Testis (tissue), 3 donors: ENCODE data around the gene SPAG6. TPM values are rescaled to one million over a fixed set of nuclear protein-coding genes. Genes with fewer than 3 reads are reported as not detected.

Experiments
- DNase-seq: peaks from one replicate; pipeline ENCODE4 v3.0.0-alpha.2; 2019
- H3K27ac ChIP-seq, 2 donors: fragments of 200-600 bp; sonication (generic); one replicate each; pipeline ENCODE4 v1.5.1; 2019
- H3K27me3 ChIP-seq: fragments of 200-600 bp; sonication (generic); one replicate; pipeline ENCODE4 v1.5.1; 2019
- H3K36me3 ChIP-seq: fragments of 200-600 bp; sonication (generic); one replicate; pipeline ENCODE4 v1.5.1; 2017; ENCODE audit warnings: low read depth; ENCODE audit errors: missing control alignments
- H3K4me1 ChIP-seq: fragments of 200-600 bp; sonication (generic); one replicate; pipeline ENCODE4 v1.5.1; 2019
- H3K4me3 ChIP-seq, 2 donors: fragments of 200-600 bp; sonication (generic); one replicate each; pipeline ENCODE4 v1.5.1; 2017 to 2019
- H3K9me3 ChIP-seq: fragments of 200-600 bp; sonication (generic); one replicate; pipeline ENCODE4 v1.5.1; 2017
- CTCF ChIP-seq, 3 experiments: fragments of 450-650 bp in 2 of 3; fragments of 200-600 bp in 1 of 3; sonication (generic) in 1 of 3; IDR thresholded peaks; one replicate each; pipeline ENCODE4 v1.5.1; 2016 to 2019; ENCODE audit warnings: antibody characterized with exemption in 3 of 3, mild to moderate bottlenecking in 2 of 3, moderate library complexity in 1 of 3
- POLR2A ChIP-seq: fragments of 450-650 bp; IDR thresholded peaks from one replicate; pipeline ENCODE4 v1.6.1; 2017; ENCODE audit warnings: antibody characterized with exemption, mild to moderate bottlenecking, moderate library complexity
- WGBS, 2 donors: methylation state at CpG; one replicate each; pipeline ENCODE4 v1.1.5; 2018; 5-methylcytosine and 5-hydroxymethylcytosine counted together
- intact Hi-C: fragments of 100-400 bp; cut with DNase I; formaldehyde crosslinking; loops from one replicate; pipeline ENCODE4 v1.15.1; 2023; ENCODE audit warnings: low total_unique reads
- polyA plus RNA-seq: library from polyadenylated mRNA; stranded (reverse); fragments of 350-450 nt; fragmentation: Illumina TruSeq; extraction: RNeasy Lipid Tissue Mini Kit (QIAGEN cat#74804); gene quantifications from one replicate; pipeline ENCODE4 v1.2.3, GENCODE V29; 2014; ENCODE audit warnings: low read depth, low replicate concordance; ENCODE audit not compliant: insufficient read depth
- total RNA-seq, 2 donors: library from RNA; depleted of rRNA; stranded (reverse); fragments of >200 nt; gene quantifications; one replicate each; pipeline ENCODE4 v1.2.3, GENCODE V29; 2016

Gene SPAG6
- total and polyA plus RNA-seq, 3 donors from 2014 or later: 77.4 to 258 (median 103) TPM

GRCh38 chr10:22324893-22325271 is 20.4 kb upstream of the SPAG6 start:
- H3K36me3 ChIP-seq: no peaks in the 10 kb centered on the region
- H3K27ac ChIP-seq: peak overlapping the region; percentile 15 to 39
- no peak for DNase-seq
- peak overlapping the region; percentile 62 to 72 for H3K4me3 ChIP-seq
- H3K9me3 ChIP-seq: no peaks in the 10 kb centered on the region
- no peak for TF ChIP-seq CTCF (IDR thresholded peaks at IDR 0.05)
- no peak for TF ChIP-seq POLR2A
- 7 to 9% methylated on average over 9 of the region's 9 CpGs for WGBS, 2 donors
- intact Hi-C loops: no loop called here
- H3K4me1 ChIP-seq: peaks cover 27% of the 10 kb centered on the region
- H3K27me3 ChIP-seq: no peaks in the 10 kb centered on the region

GRCh38 chr10:22325272-22326144 is 19.8 kb upstream of the SPAG6 start:
- peak; percentile 76 for DNase-seq
- no peaks in the 10 kb centered on the region for H3K9me3 ChIP-seq
- intact Hi-C loops: no loop called here
- no peak for TF ChIP-seq POLR2A
- TF ChIP-seq CTCF (IDR thresholded peaks at IDR 0.05): no peak
- peak overlapping the region; percentile 66 to 79 for H3K27ac ChIP-seq
- WGBS, 2 donors: 1 to 2% methylated on average over 17 to 72 of the region's 92 CpGs
- H3K27me3 ChIP-seq: no peaks in the 10 kb centered on the region
- H3K36me3 ChIP-seq: no peaks in the 10 kb centered on the region
- peaks cover 25% of the 10 kb centered on the region for H3K4me1 ChIP-seq
- H3K4me3 ChIP-seq: peak overlapping the region; percentile 62 to 72

- Histone ChIP-seq H3K27ac (peak overlapping the region; percentile 66 to 79), H3K4me1 (peaks cover 25% of the 10 kb centered on the region), H3K4me3 (peak overlapping the region; percentile 62 to 72), H3K9me3 (no peaks in the 10 kb centered on the region), H3K27me3 (no peaks in the 10 kb centered on the region), H3K36me3 (no peaks in the 10 kb centered on the region)
- DNase-seq: peak; percentile 43
- TF ChIP-seq POLR2A (no peak), CTCF (IDR thresholded peaks at IDR 0.05) (no peak)
- 42 to 46% methylated on average over 8 of the region's 8 CpGs for WGBS, 2 donors
- intact Hi-C loops: no loop called here
Observed at GRCh38 chr10:22326145-22326702, 19.1 kb upstream of the SPAG6 start.

- Histone ChIP-seq H3K4me1 (peaks cover 9% of the 10 kb centered on the region), H3K9me3 (no peaks in the 10 kb centered on the region), H3K27me3 (no peaks in the 10 kb centered on the region), H3K4me3 (no peak overlapping the region), H3K36me3 (no peaks in the 10 kb centered on the region), H3K27ac (no peak overlapping the region)
- 87 to 92% methylated on average over 3 of the region's 3 CpGs for WGBS, 2 donors
- intact Hi-C loops: no loop called here
- TF ChIP-seq CTCF (IDR thresholded peaks at IDR 0.05): no peak
- TF ChIP-seq POLR2A: no peak
- DNase-seq: no peak
Observed at GRCh38 chr10:22329150-22329549, 16.1 kb upstream of the SPAG6 start.
